Measurements from ENCODE around the gene BBS12.

Gene BBS12

GRCh38 chr4:122787940-122788339 is 55.4 kb downstream of the BBS12 start:
- DNase-seq (ENCODE audit: low read depth) = no peak
- TF ChIP-seq CTCF (IDR thresholded peaks at IDR 0.05; ENCODE audit: insufficient read depth, low read depth, low read length, missing control alignments) = no peak
- H3K4me3 ChIP-seq (ENCODE audit: low read length) = no peak overlapping the region

GRCh38 chr4:122788935-122789334 is 56.4 kb downstream of the BBS12 start:
- no peak for DNase-seq (ENCODE audit: low read depth)
- H3K4me3 ChIP-seq (ENCODE audit: low read length) = no peak overlapping the region
- no peak for TF ChIP-seq CTCF (IDR thresholded peaks at IDR 0.05; ENCODE audit: insufficient read depth, low read depth, low read length, missing control alignments)

- TF ChIP-seq CTCF (IDR thresholded peaks at IDR 0.05; ENCODE audit: insufficient read depth, low read depth, low read length, missing control alignments) = no peak
- H3K4me3 ChIP-seq (ENCODE audit: low read length) = no peak overlapping the region
- DNase-seq (ENCODE audit: low read depth) = no peak
Observed at GRCh38 chr4:122793811-122794210, 61.3 kb downstream of the BBS12 start.

Data from epithelial cell of esophagus (primary cell).